Muscle layer of duodenum (tissue), 2 donors: ENCODE results near the gene LZIC.

ENCODE experiments used
- H3K27ac ChIP-seq: one replicate; pipeline ENCODE4 v1.7.0; 2013; ENCODE audit warnings: mild to moderate bottlenecking, low read length
- H3K27me3 ChIP-seq: one replicate; pipeline ENCODE4 v1.7.0; 2013; ENCODE audit warnings: low read depth, mild to moderate bottlenecking, control low read depth, low read length
- H3K36me3 ChIP-seq, 2 donors: one replicate each; pipeline ENCODE4 v1.7.0; 2013; ENCODE audit warnings: low read length in 2 of 2, control low read depth in 1 of 2, mild to moderate bottlenecking in 1 of 2; ENCODE audit not compliant: insufficient read depth in 2 of 2, control insufficient read depth in 1 of 2
- H3K4me1 ChIP-seq, 2 donors: one replicate each; pipeline ENCODE4 v1.7.0; 2013; ENCODE audit warnings: low read length in 2 of 2, mild to moderate bottlenecking in 2 of 2, control low read depth in 1 of 2, moderate library complexity in 1 of 2; ENCODE audit not compliant: insufficient read depth in 2 of 2, control insufficient read depth in 1 of 2
- H3K4me3 ChIP-seq, 2 donors: one replicate each; pipeline ENCODE4 v1.7.0; 2013; ENCODE audit warnings: low read length in 2 of 2, low read depth in 1 of 2, mild to moderate bottlenecking in 1 of 2
- H3K9me3 ChIP-seq, 2 donors: one replicate each; pipeline ENCODE4 v1.7.0; 2013; ENCODE audit warnings: low read length in 2 of 2, control low read depth in 1 of 2, mild to moderate bottlenecking in 1 of 2; ENCODE audit not compliant: control insufficient read depth in 1 of 2
- donor health status: healthy.

The LZIC gene

GRCh38 chr1:9909234-9910046, 33.8 kb downstream of the LZIC start:
- Histone ChIP-seq H3K9me3 (no peaks in the 10 kb centered on the region), H3K4me3 (peak overlapping the region; percentile 71 to 86), H3K27me3 (no peaks in the 10 kb centered on the region), H3K27ac (peak overlapping the region; percentile 18), H3K4me1 (peaks cover 3 to 16% of the 10 kb centered on the region in 2 donors), H3K36me3 (no peaks in the 10 kb centered on the region)

DNA sequence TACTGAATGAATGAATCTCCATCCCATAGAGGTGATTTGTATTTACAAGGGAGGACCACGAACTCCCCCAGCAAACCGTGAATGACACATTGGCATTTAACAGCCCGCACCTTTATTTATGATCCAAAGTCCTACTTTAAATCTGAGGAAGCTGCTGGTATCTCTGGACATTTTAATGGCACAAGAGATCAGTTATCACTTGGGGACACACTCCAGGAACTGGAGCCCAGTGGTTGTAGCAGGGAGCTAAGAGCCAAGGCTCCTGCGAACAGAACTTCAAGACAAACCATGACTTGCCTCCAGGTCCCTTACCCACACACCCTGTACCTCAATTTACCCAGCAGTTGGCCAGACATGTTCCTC, 34.3 kb downstream of the LZIC start:
- Histone ChIP-seq H3K4me3 (peak overlapping the region; percentile 71 to 86), H3K27ac (peak overlapping the region; percentile 18), H3K9me3 (no peaks in the 10 kb centered on the region), H3K4me1 (peaks cover 3 to 16% of the 10 kb centered on the region in 2 donors), H3K27me3 (no peaks in the 10 kb centered on the region), H3K36me3 (no peaks in the 10 kb centered on the region)

GRCh38 chr1:9907441-9907840, 35.8 kb downstream of the LZIC start:
- no peaks in the 10 kb centered on the region for H3K36me3 ChIP-seq
- no peak overlapping the region for H3K27ac ChIP-seq
- peaks cover 3 to 16% of the 10 kb centered on the region in 2 donors for H3K4me1 ChIP-seq

DNA sequence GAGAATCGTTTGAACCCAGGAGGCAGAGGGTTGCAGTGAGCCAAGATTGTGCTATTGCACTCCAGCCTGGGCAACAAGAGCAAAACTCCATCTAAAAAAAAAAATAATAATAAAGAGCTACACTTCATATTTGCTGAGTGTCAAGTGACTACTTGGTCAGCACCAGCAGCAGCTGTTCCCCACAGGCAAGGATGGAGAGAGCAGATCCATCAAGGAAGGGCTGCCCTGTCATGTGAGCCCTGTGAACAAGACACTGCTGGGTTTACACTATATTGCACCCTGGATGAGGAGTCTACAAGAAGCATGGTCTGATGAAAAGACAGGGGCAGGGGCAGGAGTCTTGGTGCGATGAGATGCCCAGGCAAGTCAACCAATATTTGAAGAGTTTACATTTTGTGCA, 36.7 kb downstream of the LZIC start:
- Histone ChIP-seq H3K9me3 (no peaks in the 10 kb centered on the region), H3K27me3 (no peaks in the 10 kb centered on the region), H3K27ac (no peak overlapping the region), H3K4me1 (peaks cover 3 to 16% of the 10 kb centered on the region in 2 donors), H3K4me3 (no peak overlapping the region), H3K36me3 (no peaks in the 10 kb centered on the region)

More at GRCh38 chr1:9907441-9907840, 35.8 kb downstream of the LZIC start:
- no peaks in the 10 kb centered on the region for H3K9me3 ChIP-seq
- no peak overlapping the region for H3K4me3 ChIP-seq
- no peaks in the 10 kb centered on the region for H3K27me3 ChIP-seq

DNA sequence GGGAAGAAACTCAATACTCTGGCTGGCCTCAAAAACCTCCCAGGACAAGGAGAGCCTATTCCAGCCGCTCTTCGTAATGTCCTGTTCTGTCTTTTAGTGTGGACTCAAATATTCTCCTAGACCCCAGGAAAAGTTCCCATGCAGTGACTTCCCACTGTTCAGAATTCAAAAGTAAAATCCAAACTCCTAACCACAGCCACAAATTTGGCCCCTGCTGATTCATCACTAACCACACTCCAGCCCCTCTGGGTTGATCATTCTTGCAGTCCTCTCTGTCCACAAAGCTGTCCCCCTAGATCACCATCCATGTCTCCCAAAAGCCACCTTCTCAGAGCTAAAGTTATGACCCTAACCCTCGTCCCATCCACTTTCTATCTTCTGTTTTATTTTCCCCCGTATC, 38.2 kb downstream of the LZIC start:
- no peaks in the 10 kb centered on the region for H3K27me3 ChIP-seq
- H3K36me3 ChIP-seq: no peaks in the 10 kb centered on the region
- H3K27ac ChIP-seq: no peak overlapping the region
- no peaks in the 10 kb centered on the region for H3K9me3 ChIP-seq
- H3K4me1 ChIP-seq: peaks cover 8 to 11% of the 10 kb centered on the region in 2 donors
- H3K4me3 ChIP-seq: no peak overlapping the region

DNA sequence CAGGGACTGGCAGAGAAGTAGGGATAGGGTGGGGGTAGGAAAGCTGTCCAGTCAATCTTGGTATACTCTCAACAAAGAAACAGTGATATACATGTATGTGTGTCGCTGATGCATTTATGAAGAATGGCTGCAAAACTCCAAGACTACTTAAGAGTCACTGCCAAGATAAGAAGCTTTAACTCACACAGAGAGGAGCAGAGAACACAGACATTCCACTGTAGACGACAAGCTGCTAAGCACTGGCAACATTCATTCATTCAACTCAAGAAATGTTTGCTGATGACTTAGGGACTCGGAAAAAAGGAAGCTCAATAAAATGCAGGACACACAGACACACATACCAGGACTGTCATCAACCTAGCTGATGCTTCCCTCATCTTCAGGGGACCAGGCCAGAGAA, 38.6 kb downstream of the LZIC start:
- Histone ChIP-seq H3K27me3 (no peaks in the 10 kb centered on the region), H3K9me3 (no peaks in the 10 kb centered on the region), H3K4me3 (no peak overlapping the region), H3K4me1 (peaks cover 8 to 11% of the 10 kb centered on the region in 2 donors), H3K27ac (no peak overlapping the region), H3K36me3 (no peaks in the 10 kb centered on the region)

DNA sequence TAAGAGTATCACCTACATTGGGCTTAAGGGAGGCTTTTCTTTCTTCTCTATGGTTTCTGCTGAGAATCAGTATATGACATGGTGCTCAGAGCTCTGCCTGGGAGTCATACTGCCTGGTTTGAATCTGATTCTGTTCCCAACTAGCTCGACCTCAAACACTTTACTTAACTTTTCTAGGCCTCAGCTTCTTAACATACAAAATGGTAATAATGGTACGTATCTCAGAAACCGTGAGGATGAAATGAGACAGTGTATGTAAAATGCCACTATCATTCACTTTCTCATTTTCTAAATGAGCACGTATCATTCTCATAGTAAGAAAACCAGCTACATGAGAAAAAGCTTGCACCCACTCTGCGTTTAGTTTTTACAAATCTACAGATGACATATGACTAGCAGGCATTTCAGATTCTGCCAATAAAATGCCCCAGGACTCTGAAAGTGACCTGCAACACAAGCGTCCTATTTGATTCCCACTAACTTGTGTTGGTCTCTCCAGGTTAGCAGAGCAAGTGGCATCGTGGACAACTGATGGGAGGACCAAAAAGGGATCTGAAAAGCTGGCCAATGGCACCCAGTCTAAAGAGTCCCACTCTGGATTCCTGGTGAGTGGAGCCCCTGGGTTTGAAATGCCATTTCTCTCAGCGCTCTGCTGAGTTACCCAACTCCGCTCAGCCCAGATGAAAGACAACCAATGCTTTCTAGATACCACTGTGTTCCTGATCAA, 39.2 kb downstream of the LZIC start:
- Histone ChIP-seq H3K4me1 (peaks cover 6 to 8% of the 10 kb centered on the region in 2 donors), H3K27ac (no peak overlapping the region), H3K27me3 (no peaks in the 10 kb centered on the region)

DNA sequence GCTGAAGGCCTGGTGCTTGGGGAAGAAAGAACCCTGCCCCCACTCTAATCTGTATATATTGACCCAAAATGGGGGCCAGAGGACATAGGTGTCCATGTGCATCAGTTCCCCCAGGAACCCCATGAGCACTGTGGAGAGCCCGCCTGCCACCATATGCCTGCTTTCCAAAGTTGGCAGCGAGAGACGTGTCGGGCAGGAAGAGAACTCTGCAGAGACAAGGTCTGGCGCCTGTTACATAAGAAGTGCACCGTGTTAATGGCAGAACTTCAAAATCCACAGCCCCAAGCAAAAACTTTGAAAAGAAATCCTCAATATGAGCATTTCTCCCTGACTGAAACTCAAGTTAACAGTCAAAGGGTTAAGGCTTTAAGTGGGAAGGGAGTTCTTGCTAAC, 41.1 kb downstream of the LZIC start:
- H3K4me3 ChIP-seq: no peak overlapping the region
- H3K4me1 ChIP-seq: peaks cover 0 to 8% of the 10 kb centered on the region in 2 donors
- H3K27ac ChIP-seq: no peak overlapping the region
- H3K27me3 ChIP-seq: no peaks in the 10 kb centered on the region
- no peaks in the 10 kb centered on the region for H3K36me3 ChIP-seq
- H3K9me3 ChIP-seq: no peaks in the 10 kb centered on the region

More for the DNA sequence above, 39.2 kb downstream of the LZIC start:
- Histone ChIP-seq H3K9me3 (no peaks in the 10 kb centered on the region), H3K4me3 (no peak overlapping the region), H3K36me3 (no peaks in the 10 kb centered on the region)

DNA sequence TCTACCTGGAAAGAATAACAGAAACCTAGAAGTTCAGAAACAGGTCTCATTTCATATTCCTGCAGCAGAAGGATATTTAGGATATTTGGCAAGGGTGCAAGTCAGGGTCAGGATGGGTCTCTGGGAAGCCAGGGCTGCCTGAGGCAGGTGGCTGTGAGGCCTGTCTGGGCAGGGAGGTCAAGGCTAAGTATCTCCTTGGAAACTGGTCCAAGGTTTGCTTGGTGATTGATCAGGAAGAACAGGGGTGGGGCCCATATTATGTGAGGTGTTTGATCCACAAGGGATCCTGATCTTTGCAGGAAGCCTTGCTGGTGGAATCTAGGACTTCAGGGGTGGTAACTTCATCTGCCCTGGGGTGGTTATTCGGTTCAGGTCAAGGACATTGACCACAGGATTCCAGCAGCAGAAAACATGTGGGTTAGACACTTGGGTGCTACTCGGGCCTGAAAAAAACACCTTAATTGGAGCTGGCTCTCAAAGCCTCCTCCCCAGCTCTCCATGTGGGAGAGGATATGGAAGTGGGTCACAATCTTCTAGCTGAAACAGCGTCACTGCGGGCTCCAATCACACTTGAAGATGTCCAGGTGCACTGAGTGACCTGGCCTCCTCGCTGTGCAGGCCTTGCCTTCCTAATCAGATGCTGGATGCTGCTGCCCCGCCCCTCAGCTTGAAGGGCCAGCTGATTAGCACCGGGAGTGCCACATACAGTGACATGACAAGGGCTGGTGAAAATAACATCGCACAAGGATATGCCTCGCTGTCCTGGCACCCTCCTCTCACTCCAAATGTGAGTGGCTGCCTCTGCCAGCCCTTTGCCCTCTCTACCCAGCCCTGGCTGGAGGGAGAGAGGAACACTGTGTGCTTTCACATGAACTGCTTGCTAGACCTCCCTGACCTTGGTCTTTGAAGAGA, 41.8 kb downstream of the LZIC start:
- Histone ChIP-seq H3K36me3 (no peaks in the 10 kb centered on the region), H3K9me3 (no peaks in the 10 kb centered on the region), H3K27me3 (no peaks in the 10 kb centered on the region), H3K27ac (peak overlapping the region; percentile 41), H3K4me1 (peaks cover 0 to 8% of the 10 kb centered on the region in 2 donors), H3K4me3 (no peak overlapping the region)

GRCh38 chr1:9900142-9901043, 42.8 kb downstream of the LZIC start:
- H3K4me1 ChIP-seq: peaks cover 0 to 8% of the 10 kb centered on the region in 2 donors

More at GRCh38 chr1:9900142-9901043, 42.8 kb downstream of the LZIC start:
- peak overlapping the region; percentile 41 for H3K27ac ChIP-seq
- H3K27me3 ChIP-seq: no peaks in the 10 kb centered on the region
- no peaks in the 10 kb centered on the region for H3K36me3 ChIP-seq
- peak overlapping the region in 1 of 2 donors; percentile 15 for H3K4me3 ChIP-seq
- no peaks in the 10 kb centered on the region for H3K9me3 ChIP-seq
